ENCODE results near the gene OR9A2.

- TF ChIP-seq CTCF (conservative IDR thresholded peaks at IDR 0.05) (no peak), EZH2 (IDR thresholded peaks at IDR 0.05; ENCODE audit: low read depth) (no peak)
Measured at GRCh38 chr7:143038635-143039034, 11.7 kb upstream of the OR9A2 start.
